Dendritic cell treated with granulocyte-macrophage colony-stimulating factor and Interleukin-4, amounts not matched to agents 40 ng/mL and 50 ng/mL, for 4 days (primary cell): ENCODE data around the gene RNU6-1.

Source experiments
- H3K27ac Mint-ChIP-seq: one replicate; pipeline ENCODE4 v1.8.0; 2022; ENCODE audit warnings: mild to moderate bottlenecking, mixed read lengths
- H3K27me3 Mint-ChIP-seq: one replicate; pipeline ENCODE4 v1.8.0; 2022; ENCODE audit warnings: mild to moderate bottlenecking, mixed read lengths
- H3K36me3 Mint-ChIP-seq: one replicate; pipeline ENCODE4 v1.8.0; 2022; ENCODE audit warnings: low read depth, mixed read lengths
- H3K4me1 Mint-ChIP-seq: one replicate; pipeline ENCODE4 v1.8.0; 2022; ENCODE audit warnings: low read depth, mixed read lengths
- H3K4me3 Mint-ChIP-seq: one replicate; pipeline ENCODE4 v1.8.0; 2022; ENCODE audit warnings: mild to moderate bottlenecking, moderate library complexity, mixed read lengths
- H3K9me3 Mint-ChIP-seq: one replicate; pipeline ENCODE4 v1.8.0; 2022; ENCODE audit warnings: mixed read lengths
- intact Hi-C: fragments of 100-400 bp; cut with micrococcal nuclease; formaldehyde crosslinking; loops from one replicate; pipeline ENCODE4 v1.15.0; 2022

Gene RNU6-1

GRCh38 chr15:67825881-67826716 lies 13.7 kb downstream of the RNU6-1 start:
- H3K9me3 Mint-ChIP-seq = no peaks in the 10 kb centered on the region
- H3K36me3 Mint-ChIP-seq = no peaks in the 10 kb centered on the region
- no peak overlapping the region for H3K27ac Mint-ChIP-seq
- intact Hi-C loops = no loop called here
- H3K4me1 Mint-ChIP-seq = peaks cover 71% of the 10 kb centered on the region
- H3K4me3 Mint-ChIP-seq = peak overlapping the region; percentile 77
- peaks cover 88% of the 10 kb centered on the region for H3K27me3 Mint-ChIP-seq

- Mint-ChIP-seq H3K4me1 (peaks cover 79% of the 10 kb centered on the region), H3K27ac (no peak within 1 kb of the TSS), H3K9me3 (no peaks in the 10 kb centered on the region), H3K27me3 (peaks cover 88% of the 10 kb centered on the region), H3K36me3 (no peaks in the 10 kb centered on the region), H3K4me3 (peak within 1 kb of the TSS; percentile 77)
- intact Hi-C loops = no loop called here
Observed at GRCh38 chr15:67824976-67825880, 14.6 kb downstream of the RNU6-1 start, which contains the start of gene SKOR1. Gene SKOR1 (plus strand): TSS chr15:67825509. CDS start chr15:67825603, 94 bp downstream.

- Mint-ChIP-seq H3K27me3 (peaks cover 88% of the 10 kb centered on the region), H3K27ac (no peak overlapping the region), H3K4me1 (peaks cover 82% of the 10 kb centered on the region), H3K36me3 (no peaks in the 10 kb centered on the region), H3K4me3 (peak overlapping the region; percentile 79), H3K9me3 (no peaks in the 10 kb centered on the region)
- intact Hi-C loops = no loop called here
Observed at GRCh38 chr15:67824197-67824968, 15.5 kb downstream of the RNU6-1 start.

- Mint-ChIP-seq H3K36me3 (no peaks in the 10 kb centered on the region), H3K4me1 (peaks cover 74% of the 10 kb centered on the region), H3K27me3 (peaks cover 85% of the 10 kb centered on the region), H3K27ac (no peak overlapping the region), H3K9me3 (no peaks in the 10 kb centered on the region), H3K4me3 (peak overlapping the region; percentile 79)
- intact Hi-C loops = no loop called here
Observed at GRCh38 chr15:67823314-67824196, 16.3 kb downstream of the RNU6-1 start.

GRCh38 chr15:67822537-67823313 lies 17.1 kb downstream of the RNU6-1 start:
- Mint-ChIP-seq H3K4me3 (no peak overlapping the region), H3K36me3 (no peaks in the 10 kb centered on the region), H3K9me3 (no peaks in the 10 kb centered on the region), H3K27ac (no peak overlapping the region), H3K4me1 (peaks cover 67% of the 10 kb centered on the region), H3K27me3 (peaks cover 87% of the 10 kb centered on the region)
- intact Hi-C loops = no loop called here

GRCh38 chr15:67821784-67822440 lies 17.9 kb downstream of the RNU6-1 start:
- no peak overlapping the region for H3K27ac Mint-ChIP-seq
- H3K36me3 Mint-ChIP-seq = no peaks in the 10 kb centered on the region
- peaks cover 92% of the 10 kb centered on the region for H3K27me3 Mint-ChIP-seq
- H3K4me1 Mint-ChIP-seq = peaks cover 67% of the 10 kb centered on the region
- intact Hi-C loops = no loop called here
- no peaks in the 10 kb centered on the region for H3K9me3 Mint-ChIP-seq
- no peak overlapping the region for H3K4me3 Mint-ChIP-seq

- H3K9me3 Mint-ChIP-seq = no peaks in the 10 kb centered on the region
- no peaks in the 10 kb centered on the region for H3K36me3 Mint-ChIP-seq
- no peak overlapping the region for H3K27ac Mint-ChIP-seq
- H3K27me3 Mint-ChIP-seq = peaks cover 89% of the 10 kb centered on the region
- H3K4me3 Mint-ChIP-seq = no peak overlapping the region
- intact Hi-C loops = no loop called here
- H3K4me1 Mint-ChIP-seq = peaks cover 63% of the 10 kb centered on the region
Observed at GRCh38 chr15:67820992-67821783, 18.7 kb downstream of the RNU6-1 start.

- no peak overlapping the region for H3K27ac Mint-ChIP-seq
- intact Hi-C loops = no loop called here
- no peak overlapping the region for H3K4me3 Mint-ChIP-seq
- H3K4me1 Mint-ChIP-seq = peaks cover 55% of the 10 kb centered on the region
- H3K27me3 Mint-ChIP-seq = peaks cover 81% of the 10 kb centered on the region
- no peaks in the 10 kb centered on the region for H3K36me3 Mint-ChIP-seq
- no peaks in the 10 kb centered on the region for H3K9me3 Mint-ChIP-seq
Observed at GRCh38 chr15:67820122-67820991, 19.5 kb downstream of the RNU6-1 start.

GRCh38 chr15:67819636-67820035 lies 20.2 kb downstream of the RNU6-1 start:
- intact Hi-C loops = no loop called here
- Mint-ChIP-seq H3K36me3 (no peaks in the 10 kb centered on the region), H3K4me3 (no peak overlapping the region), H3K4me1 (peaks cover 48% of the 10 kb centered on the region), H3K27ac (no peak overlapping the region), H3K27me3 (peaks cover 78% of the 10 kb centered on the region), H3K9me3 (no peaks in the 10 kb centered on the region)

GRCh38 chr15:67818464-67818863 lies 21.4 kb downstream of the RNU6-1 start:
- intact Hi-C loops = no loop called here
- H3K4me3 Mint-ChIP-seq = no peak overlapping the region
- H3K27ac Mint-ChIP-seq = no peak overlapping the region
- H3K4me1 Mint-ChIP-seq = peaks cover 37% of the 10 kb centered on the region
- H3K27me3 Mint-ChIP-seq = peaks cover 66% of the 10 kb centered on the region
- H3K36me3 Mint-ChIP-seq = no peaks in the 10 kb centered on the region
- no peaks in the 10 kb centered on the region for H3K9me3 Mint-ChIP-seq

- intact Hi-C loops = no loop called here
- H3K9me3 Mint-ChIP-seq = no peaks in the 10 kb centered on the region
- H3K4me1 Mint-ChIP-seq = peaks cover 23% of the 10 kb centered on the region
- H3K4me3 Mint-ChIP-seq = no peak overlapping the region
- peaks cover 58% of the 10 kb centered on the region for H3K27me3 Mint-ChIP-seq
- no peaks in the 10 kb centered on the region for H3K36me3 Mint-ChIP-seq
- no peak overlapping the region for H3K27ac Mint-ChIP-seq
Observed at GRCh38 chr15:67816668-67817067, 23.2 kb downstream of the RNU6-1 start.
